Hepatocyte (in vitro differentiated cells): Measurements from ENCODE around the gene SDR42E1.

Experiments used
- CTCF ChIP-seq: fragments of 200-600 bp; sonication (generic); IDR thresholded peaks from 2 replicates; pipeline ENCODE4 v1.5.1; 2016; ENCODE audit warnings: antibody characterized with exemption, mild to moderate bottlenecking; ENCODE audit not compliant: poor library complexity
- EZH2 ChIP-seq: fragments of 200-600 bp; sonication (generic); IDR thresholded peaks from 2 replicates; pipeline ENCODE4 v1.6.1; 2016; ENCODE audit warnings: antibody characterized with exemption, mild to moderate bottlenecking, borderline replicate concordance
- EZH2phosphoT487 ChIP-seq: fragments of 200-600 bp; sonication (generic); IDR thresholded peaks from one replicate; pipeline ENCODE4 v1.6.1; 2018; ENCODE audit warnings: antibody characterized with exemption, mild to moderate bottlenecking, low read depth, moderate library complexity; ENCODE audit not compliant: unreplicated experiment, severe bottlenecking

DNA sequence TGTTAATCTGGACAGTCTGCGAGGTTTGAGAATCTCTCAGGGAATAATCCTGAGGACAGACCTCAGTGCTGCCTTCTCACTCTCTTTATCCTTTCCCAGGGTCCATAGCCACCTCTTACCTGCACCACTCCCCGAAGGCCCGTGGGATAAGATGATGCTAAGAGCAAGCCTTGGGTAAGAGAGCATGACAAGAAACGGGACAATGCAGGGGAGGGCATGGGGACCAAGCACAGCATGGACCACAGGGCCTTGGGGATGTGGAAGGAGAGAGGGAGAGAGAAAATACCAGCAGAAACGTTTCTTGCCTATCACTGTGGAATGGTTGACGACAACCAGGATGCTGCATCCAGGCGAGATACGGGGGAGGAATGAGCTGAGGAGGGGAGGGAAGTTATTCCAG lies 8.3 kb upstream of the SDR42E1 start:
- no peak for TF ChIP-seq CTCF
- no peak for TF ChIP-seq EZH2
- TF ChIP-seq EZH2phosphoT487: no peak
